Naive thymus-derived CD4-positive, alpha-beta T cell (primary cell): ENCODE data around the gene TP53TG5. TPM values are rescaled to one million over a fixed set of nuclear protein-coding genes. Genes with fewer than 3 reads are reported as not detected.

Source experiments
- ATAC-seq: fragments of 150-1000 bp; cut with Tn5 transposase; 2 replicates; pipeline ENCODE4 v1.10.0; 2021; ENCODE audit warnings: mild to moderate bottlenecking, moderate library complexity
- CTCF ChIA-PET: fragments of 350-600 bp; sonication (Branson Sonifier 250); formaldehyde crosslinking; loops from one replicate; lab custom pipeline; 2021; ENCODE audit warnings: antibody characterized with exemption; lab: Charles Lee
- POLR2A ChIA-PET: fragments of 350-600 bp; sonication (Branson Sonifier 250); formaldehyde crosslinking; loops from one replicate; lab custom pipeline; 2021; ENCODE audit warnings: antibody characterized with exemption, inconsistent platforms; lab: Charles Lee
- DNase-seq, 9 donors: peaks; one replicate each; pipeline versions ENCODE4 v3.0.0 to v3.0.0-alpha.2; 2020 to 2022; ENCODE audit warnings: mixed read lengths in 1 of 9
- H3K27ac ChIP-seq: one replicate; pipeline ENCODE4 v1.7.0; 2013; ENCODE audit warnings: mild to moderate bottlenecking, low read depth, low read length, moderate library complexity
- H3K27me3 ChIP-seq, 2 donors: one replicate each; pipeline ENCODE4 v1.7.0; 2013; ENCODE audit warnings: low read length in 2 of 2, mild to moderate bottlenecking in 2 of 2, moderate library complexity in 2 of 2; ENCODE audit not compliant: control insufficient read depth in 2 of 2, insufficient read depth in 2 of 2
- H3K36me3 ChIP-seq, 3 experiments: 1 replicate in 2 of 3; 2 replicates in 1 of 3; pipeline ENCODE4 v1.7.0; 2013; ENCODE audit warnings: low read length in 3 of 3, mild to moderate bottlenecking in 3 of 3, moderate library complexity in 1 of 3; ENCODE audit not compliant: insufficient read depth in 3 of 3, control insufficient read depth in 2 of 3
- H3K4me1 ChIP-seq, 2 donors: one replicate each; pipeline ENCODE4 v1.7.0; 2013; ENCODE audit warnings: low read length in 2 of 2, mild to moderate bottlenecking in 2 of 2, moderate library complexity in 1 of 2; ENCODE audit not compliant: control insufficient read depth in 2 of 2, insufficient read depth in 2 of 2
- H3K4me3 ChIP-seq: 2 replicates; pipeline ENCODE4 v1.7.0; 2013; ENCODE audit warnings: mild to moderate bottlenecking, low read length
- H3K9me3 ChIP-seq, 3 experiments: 1 replicate in 2 of 3; 2 replicates in 1 of 3; pipeline ENCODE4 v1.7.0; 2013; ENCODE audit warnings: low read length in 3 of 3; ENCODE audit not compliant: control insufficient read depth in 2 of 3
- H3K27ac Mint-ChIP-seq, 9 donors: one replicate each; pipeline ENCODE4 v1.8.0; 2020 to 2022; ENCODE audit warnings: mixed read lengths in 9 of 9, mild to moderate bottlenecking in 8 of 9, moderate library complexity in 5 of 9, inconsistent platforms in 2 of 9
- H3K27me3 Mint-ChIP-seq, 5 donors: one replicate each; pipeline ENCODE4 v1.8.0; 2021 to 2022; ENCODE audit warnings: mixed read lengths in 5 of 5, mild to moderate bottlenecking in 1 of 5
- H3K36me3 Mint-ChIP-seq, 5 donors: one replicate each; pipeline ENCODE4 v1.8.0; 2020 to 2022; ENCODE audit warnings: mixed read lengths in 5 of 5, mild to moderate bottlenecking in 3 of 5, inconsistent platforms in 1 of 5
- H3K4me1 Mint-ChIP-seq, 7 donors: one replicate each; pipeline ENCODE4 v1.8.0; 2020 to 2022; ENCODE audit warnings: mixed read lengths in 7 of 7, mild to moderate bottlenecking in 3 of 7, inconsistent platforms in 1 of 7
- H3K4me3 Mint-ChIP-seq, 10 donors: one replicate each; pipeline ENCODE4 v1.8.0; 2020 to 2022; ENCODE audit warnings: mild to moderate bottlenecking in 10 of 10, mixed read lengths in 10 of 10, moderate library complexity in 6 of 10, inconsistent platforms in 2 of 10
- H3K9me3 Mint-ChIP-seq, 11 donors: one replicate each; pipeline ENCODE4 v1.8.0; 2020 to 2022; ENCODE audit warnings: mixed read lengths in 11 of 11, mild to moderate bottlenecking in 4 of 11, inconsistent platforms in 1 of 11, moderate library complexity in 1 of 11
- intact Hi-C, 2 donors: fragments of 100-400 bp; cut with micrococcal nuclease; formaldehyde crosslinking; loops; one replicate each; pipeline ENCODE4 v1.15.1; 2023
- polyA plus RNA-seq, 2 donors: library from polyadenylated mRNA; unstranded; fragments of 300-500 nt; fragmentation: Illumina TruSeq; gene quantifications; one replicate each; pipeline ENCODE4 v1.2.3, GENCODE V29; 2021
- total RNA-seq, 6 experiments: library from RNA in 5 of 6; stranded (reverse) in 5 of 6; gene quantifications; 1 replicate in 5 of 6; 2 replicates in 1 of 6; pipeline ENCODE4 v1.2.3 and lab custom pipeline; 2021 to 2026

Gene TP53TG5
- total and polyA plus RNA-seq, 7 experiments from 2014 or later = 0.14 to 0.48 (median 0.24) TPM; not detected in 2

DNA sequence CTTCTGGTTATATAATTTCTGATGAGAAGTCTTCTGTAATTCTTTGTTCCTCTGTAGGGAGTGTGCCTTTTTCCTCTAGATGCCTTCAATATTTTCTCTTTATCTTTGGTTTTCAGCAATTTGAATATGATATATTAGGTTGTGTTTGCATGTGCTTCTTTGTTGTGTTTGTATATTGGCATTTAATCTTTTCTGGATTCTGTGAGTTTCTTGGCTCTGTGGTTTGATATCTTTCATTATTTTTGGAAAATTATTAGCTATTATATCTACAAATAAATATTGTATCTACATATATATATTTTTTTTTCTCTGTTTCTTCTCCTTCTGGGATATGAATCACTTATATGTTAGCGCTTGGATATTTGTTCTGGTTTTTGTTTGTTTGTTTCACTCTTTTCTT is 20.9 kb upstream of the TP53TG5 start:
- intact Hi-C loops = no loop called here
- Mint-ChIP-seq H3K27me3 (peaks cover 0 to 2% (median 0%) of the 10 kb centered on the region in 5 donors), H3K27ac (no peak overlapping the region), H3K4me1 (no peaks in the 10 kb centered on the region), H3K9me3 (peaks cover 5 to 27% (median 16%) of the 10 kb centered on the region in 11 donors), H3K36me3 (peaks cover 8 to 45% (median 19%) of the 10 kb centered on the region in 5 donors), H3K4me3 (no peak overlapping the region)
- no peaks in the 10 kb centered on the region for H3K4me1 ChIP-seq
- no peak overlapping the region for H3K27ac ChIP-seq
- ATAC-seq = no peak
- no peaks in the 10 kb centered on the region for H3K27me3 ChIP-seq
- POLR2A ChIA-PET = interaction anchor here (1.0 kb wide), 1 partner anchor 17 kb away, joined by 3 read pairs; the partner anchor contains the start of gene PIGT
- peaks cover 0 to 15% (median 0%) of the 10 kb centered on the region in 3 experiments for H3K9me3 ChIP-seq
- CTCF ChIA-PET = interaction anchor here (1.0 kb wide), 1 partner anchor 17 kb away, joined by 3 read pairs; the partner anchor contains the start of gene PIGT
- H3K36me3 ChIP-seq = peaks cover 0 to 3% (median 0%) of the 10 kb centered on the region in 3 experiments
- H3K4me3 ChIP-seq = no peak overlapping the region
- DNase-seq = no peak

GRCh38 chr20:45395114-45395415 is 16.9 kb upstream of the TP53TG5 start:
- no peak overlapping the region for H3K4me3 ChIP-seq

GRCh38 chr20:45394221-45395113 is 16.3 kb upstream of the TP53TG5 start:
- no peak overlapping the region for H3K4me3 Mint-ChIP-seq
- Histone ChIP-seq H3K36me3 (no peaks in the 10 kb centered on the region), H3K9me3 (no peaks in the 10 kb centered on the region), H3K27ac (no peak overlapping the region), H3K4me3 (no peak overlapping the region), H3K4me1 (no peaks in the 10 kb centered on the region), H3K27me3 (no peaks in the 10 kb centered on the region)
- DNase-seq (no peak), ATAC-seq (no peak)
- POLR2A ChIA-PET = no interaction called here
- no peaks in the 10 kb centered on the region for H3K27me3 Mint-ChIP-seq
- H3K27ac Mint-ChIP-seq = no peak overlapping the region
- peaks cover 0 to 4% (median under 1%) of the 10 kb centered on the region in 11 donors for H3K9me3 Mint-ChIP-seq
- intact Hi-C loops = no loop called here
- H3K36me3 Mint-ChIP-seq = peaks cover 1 to 35% (median 3%) of the 10 kb centered on the region in 5 donors
- CTCF ChIA-PET = no interaction called here
- H3K4me1 Mint-ChIP-seq = no peaks in the 10 kb centered on the region

More at GRCh38 chr20:45395114-45395415, 16.9 kb upstream of the TP53TG5 start:
- ChIA-PET CTCF (no interaction called here), POLR2A (no interaction called here)
- no peaks in the 10 kb centered on the region for H3K36me3 ChIP-seq
- ATAC-seq = no peak
- Mint-ChIP-seq H3K9me3 (peaks cover 3 to 9% (median 6%) of the 10 kb centered on the region in 11 donors), H3K27ac (no peak overlapping the region), H3K4me1 (no peaks in the 10 kb centered on the region), H3K27me3 (no peaks in the 10 kb centered on the region), H3K36me3 (peaks cover 6 to 38% (median 9%) of the 10 kb centered on the region in 5 donors), H3K4me3 (no peak overlapping the region)
- no peaks in the 10 kb centered on the region for H3K27me3 ChIP-seq
- H3K27ac ChIP-seq = no peak overlapping the region
- intact Hi-C loops = no loop called here
- peaks cover 0 to 1% (median 0%) of the 10 kb centered on the region in 3 experiments for H3K9me3 ChIP-seq
- H3K4me1 ChIP-seq = no peaks in the 10 kb centered on the region
- no peak for DNase-seq

GRCh38 chr20:45392733-45393132 is 14.6 kb upstream of the TP53TG5 start:
- no peaks in the 10 kb centered on the region for H3K27me3 Mint-ChIP-seq
- H3K27ac ChIP-seq = no peak overlapping the region
- H3K4me1 Mint-ChIP-seq = no peaks in the 10 kb centered on the region
- intact Hi-C loops = no loop called here
- H3K4me1 ChIP-seq = no peaks in the 10 kb centered on the region
- POLR2A ChIA-PET = no interaction called here
- CTCF ChIA-PET = no interaction called here
- H3K36me3 ChIP-seq = no peaks in the 10 kb centered on the region
- no peak overlapping the region for H3K27ac Mint-ChIP-seq
- H3K36me3 Mint-ChIP-seq = peaks cover 0 to 29% (median 5%) of the 10 kb centered on the region in 5 donors
- no peak overlapping the region for H3K4me3 ChIP-seq
- H3K4me3 Mint-ChIP-seq = no peak overlapping the region
- H3K9me3 ChIP-seq = no peaks in the 10 kb centered on the region
- no peak for ATAC-seq
- H3K27me3 ChIP-seq = no peaks in the 10 kb centered on the region
- no peak for DNase-seq
- H3K9me3 Mint-ChIP-seq = peaks cover 0 to 3% (median 0%) of the 10 kb centered on the region in 11 donors

- Histone ChIP-seq H3K4me3 (no peak overlapping the region), H3K4me1 (no peaks in the 10 kb centered on the region), H3K27me3 (no peaks in the 10 kb centered on the region), H3K27ac (no peak overlapping the region), H3K9me3 (no peaks in the 10 kb centered on the region), H3K36me3 (no peaks in the 10 kb centered on the region)
- Mint-ChIP-seq H3K27ac (peak overlapping the region in 2 of 9 donors; percentile 5 to 48), H3K9me3 (peaks cover 0 to 5% (median 0%) of the 10 kb centered on the region in 11 donors), H3K4me3 (no peak overlapping the region), H3K27me3 (peaks cover 0 to 2% (median 0%) of the 10 kb centered on the region in 5 donors), H3K36me3 (peaks cover 0 to 31% (median 11%) of the 10 kb centered on the region in 5 donors), H3K4me1 (peaks cover 0 to 4% (median 0%) of the 10 kb centered on the region in 7 donors)
- ChIA-PET CTCF (no interaction called here), POLR2A (no interaction called here)
- no peak for ATAC-seq
- no peak for DNase-seq
- intact Hi-C loops = no loop called here
Measured at GRCh38 chr20:45391559-45391958, 13.4 kb upstream of the TP53TG5 start.

- Histone ChIP-seq H3K27me3 (no peaks in the 10 kb centered on the region), H3K9me3 (no peaks in the 10 kb centered on the region), H3K36me3 (no peaks in the 10 kb centered on the region), H3K4me3 (no peak overlapping the region), H3K4me1 (no peaks in the 10 kb centered on the region), H3K27ac (no peak overlapping the region)
- H3K36me3 Mint-ChIP-seq = peaks cover 0 to 31% (median 12%) of the 10 kb centered on the region in 5 donors
- H3K9me3 Mint-ChIP-seq = peaks cover 0 to 5% (median 0%) of the 10 kb centered on the region in 11 donors
- peaks cover 0 to 2% (median 0%) of the 10 kb centered on the region in 5 donors for H3K27me3 Mint-ChIP-seq
- H3K27ac Mint-ChIP-seq = no peak overlapping the region
- ChIA-PET CTCF (no interaction called here), POLR2A (no interaction called here)
- no peak for DNase-seq
- ATAC-seq = no peak
- intact Hi-C loops = no loop called here
- peaks cover 0 to 4% (median 0%) of the 10 kb centered on the region in 7 donors for H3K4me1 Mint-ChIP-seq
- H3K4me3 Mint-ChIP-seq = no peak overlapping the region
Measured at GRCh38 chr20:45390931-45391330, 12.8 kb upstream of the TP53TG5 start.
